Testis (tissue), 2 donors: Measurements from ENCODE around the gene SLC1A3.

Experiments used
- CTCF ChIP-seq, 3 experiments: fragments of 450-650 bp in 2 of 3; fragments of 200-600 bp in 1 of 3; sonication (generic) in 1 of 3; IDR thresholded peaks; one replicate each; pipeline ENCODE4 v1.5.1; 2016 to 2019; ENCODE audit warnings: antibody characterized with exemption in 3 of 3, mild to moderate bottlenecking in 2 of 3, moderate library complexity in 1 of 3
- POLR2A ChIP-seq: fragments of 450-650 bp; IDR thresholded peaks from one replicate; pipeline ENCODE4 v1.6.1; 2017; ENCODE audit warnings: antibody characterized with exemption, mild to moderate bottlenecking, moderate library complexity

- TF ChIP-seq CTCF (IDR thresholded peaks at IDR 0.05) (no peak), POLR2A (no peak)
Observed at GRCh38 chr5:36611520-36612274, 5.3 kb downstream of the SLC1A3 start.
